Measurements from ENCODE around the gene LEFTY2. TPM values are rescaled to one million over a fixed set of nuclear protein-coding genes. Genes with fewer than 3 reads are reported as not detected.
A peak's percentile ranks its signal among the peaks of the same experiment; 100 is the strongest.
"Not testable (repeated sequence)": the region's sequence is repeated elsewhere in the genome, so short reads cannot be mapped to it uniquely, and the experiment has no call there.

Gene LEFTY2
- total RNA-seq, 1 experiment from 2014 or later = not detected

DNA sequence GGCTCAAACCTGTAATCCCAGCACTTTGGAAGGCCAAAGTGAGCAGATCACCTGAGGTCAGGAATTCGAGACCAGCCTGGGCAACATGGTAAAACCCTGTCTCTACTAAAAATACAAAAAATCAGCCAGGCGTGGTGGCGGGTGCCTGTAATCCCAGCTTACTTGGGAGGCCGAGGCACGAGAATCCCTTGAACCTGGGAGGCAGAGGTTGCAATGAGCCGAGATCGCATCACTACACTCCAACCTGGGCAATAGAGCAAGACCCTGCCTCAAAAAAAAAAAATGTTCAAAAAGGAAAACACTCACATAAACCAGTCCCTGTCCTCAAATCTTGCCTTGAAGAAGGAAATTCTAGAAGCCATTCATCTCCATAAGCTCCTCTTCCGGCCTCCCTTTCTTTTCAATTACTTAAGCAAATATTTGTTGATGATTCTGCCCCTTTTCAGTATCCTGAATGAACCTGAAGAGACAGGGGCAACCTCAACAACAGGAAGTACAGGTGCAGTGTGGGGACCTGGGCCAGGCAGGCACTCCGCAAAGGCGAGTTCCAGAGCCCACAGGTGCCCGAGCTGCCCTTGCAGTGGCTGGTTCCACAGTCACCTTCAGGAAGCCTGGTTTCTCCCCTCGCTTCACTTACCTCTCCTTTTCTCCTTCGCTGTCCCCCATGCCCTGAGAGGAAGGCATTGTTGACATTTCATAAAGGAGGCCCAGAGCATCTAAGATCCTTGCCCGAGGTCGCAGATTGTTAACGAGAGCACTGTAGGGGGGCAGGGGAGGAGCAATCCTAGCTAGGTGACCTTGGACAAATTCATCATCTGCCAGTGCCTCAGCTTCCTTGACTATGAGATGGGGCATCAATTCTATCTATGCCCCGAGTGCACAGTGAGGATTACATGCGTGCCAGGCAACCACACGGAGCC lies 43.2 kb downstream of the LEFTY2 start:
- Histone ChIP-seq H3K36me3 (no peaks in the 10 kb centered on the region), H3K9me3 (no peaks in the 10 kb centered on the region)
- DNase-seq = no peak

DNA sequence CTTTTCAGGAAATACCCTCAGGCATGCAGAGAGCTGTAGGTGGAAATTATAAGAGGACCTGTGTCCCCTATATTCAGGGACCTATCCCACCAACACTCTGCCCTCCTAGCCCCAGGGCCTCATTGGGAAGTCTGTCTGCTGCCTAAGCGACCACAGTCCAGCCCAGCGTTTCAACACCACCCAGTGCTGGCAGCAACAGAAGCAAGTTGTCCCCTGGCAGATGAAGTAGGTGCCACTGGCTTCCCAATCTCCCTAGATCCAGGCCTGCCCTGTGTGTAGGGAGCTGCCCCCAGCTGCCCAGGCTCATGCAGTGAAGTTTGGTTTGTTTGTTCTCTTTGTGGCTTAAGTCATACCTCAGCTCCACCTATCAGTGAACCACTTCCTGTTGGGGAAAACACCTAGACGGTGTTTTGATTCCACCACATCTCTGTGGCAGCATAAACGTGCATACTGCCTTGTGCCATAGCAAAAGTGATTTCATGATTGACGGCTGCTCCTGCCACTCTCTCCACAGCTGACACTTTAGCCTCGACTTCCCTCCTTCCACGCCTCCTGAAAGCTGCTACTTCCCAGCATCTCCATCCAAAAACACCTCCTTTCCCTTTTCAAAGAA lies 44.0 kb downstream of the LEFTY2 start:
- H3K36me3 ChIP-seq = no peaks in the 10 kb centered on the region
- H3K27me3 ChIP-seq = no peaks in the 10 kb centered on the region
- H3K4me3 ChIP-seq = no peak overlapping the region
- H3K9me3 ChIP-seq = no peaks in the 10 kb centered on the region
- no peak for DNase-seq

More for the DNA sequence above, 43.2 kb downstream of the LEFTY2 start:
- Histone ChIP-seq H3K4me3 (no peak overlapping the region), H3K27me3 (no peaks in the 10 kb centered on the region)

DNA sequence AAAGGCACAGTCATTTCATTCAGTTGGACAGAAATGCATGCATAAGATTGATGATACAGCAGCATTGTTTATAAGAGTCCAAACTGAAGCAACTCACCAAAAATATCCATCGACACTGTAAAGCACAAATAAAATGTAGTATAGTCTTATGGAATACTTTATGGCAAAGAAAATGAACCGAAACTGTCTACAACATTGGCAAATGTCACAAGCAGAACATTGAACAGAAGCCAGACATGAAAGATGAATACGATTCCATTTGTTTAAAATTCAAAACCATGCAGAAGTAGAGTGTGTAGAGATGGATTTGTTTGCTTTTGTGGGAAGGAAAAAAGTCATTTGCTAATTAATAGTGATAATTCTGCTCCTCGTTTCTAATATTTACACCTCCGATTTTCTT lies 44.5 kb downstream of the LEFTY2 start:
- no peaks in the 10 kb centered on the region for H3K36me3 ChIP-seq
- no peak overlapping the region for H3K4me3 ChIP-seq
- no peaks in the 10 kb centered on the region for H3K27me3 ChIP-seq
- no peak for DNase-seq
- no peaks in the 10 kb centered on the region for H3K9me3 ChIP-seq

DNA sequence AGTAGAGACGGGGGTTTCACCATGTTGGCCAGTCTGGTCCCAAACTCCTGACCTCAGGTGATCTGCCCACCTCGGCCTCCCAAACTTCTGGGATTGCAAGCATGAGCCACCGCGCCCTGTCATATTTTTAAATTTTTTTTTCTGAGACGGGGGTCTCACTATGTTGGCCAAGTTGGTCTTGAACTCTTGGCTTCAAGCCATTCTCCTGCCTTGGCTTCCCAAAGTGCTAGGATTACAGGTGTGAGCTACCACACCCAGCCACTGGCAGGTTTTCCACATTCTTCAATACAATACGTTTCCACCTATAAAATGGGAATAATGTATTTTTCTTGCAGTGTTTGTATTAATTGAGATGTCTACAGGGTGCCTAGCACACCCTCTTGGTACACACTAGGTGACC lies 48.7 kb downstream of the LEFTY2 start:
- Histone ChIP-seq H3K27me3 (no peaks in the 10 kb centered on the region), H3K36me3 (no peaks in the 10 kb centered on the region), H3K4me3 (no peak overlapping the region), H3K9me3 (no peaks in the 10 kb centered on the region)
- no peak for DNase-seq

DNA sequence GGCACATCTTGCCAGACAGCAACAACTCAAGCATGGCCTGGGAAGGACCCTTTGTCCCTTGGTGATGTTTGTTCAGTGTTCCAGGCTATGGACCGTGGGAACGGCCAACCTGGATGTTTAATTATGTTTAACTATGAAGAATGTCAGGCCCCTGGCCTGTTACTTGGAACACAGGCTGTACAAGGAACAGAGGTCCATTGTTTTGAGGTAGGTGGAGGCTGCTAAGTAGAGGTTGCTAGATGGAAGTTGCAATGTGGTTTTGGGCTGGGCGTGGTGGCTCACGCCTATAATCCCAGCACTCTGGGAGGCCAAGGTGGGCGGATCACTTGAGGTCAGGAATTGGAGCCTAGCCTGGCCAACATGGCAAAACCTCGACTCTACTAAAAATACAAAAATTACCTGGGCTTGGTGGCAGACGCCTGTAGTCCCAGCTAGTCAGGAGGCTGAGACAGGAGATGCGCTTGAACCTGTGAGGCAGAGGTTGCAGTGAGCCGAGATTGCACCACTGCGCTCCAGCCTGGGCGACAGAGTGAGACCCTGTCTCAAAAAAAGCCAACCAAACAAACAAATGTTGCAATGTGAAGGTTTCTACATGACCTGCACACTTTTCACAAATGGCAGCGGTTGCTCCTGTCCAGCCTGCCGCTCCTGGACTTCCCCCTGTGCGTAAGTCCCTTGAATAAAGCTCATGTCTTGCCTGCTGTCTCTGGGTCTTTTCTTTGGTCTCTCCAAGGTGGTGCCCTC lies 49.6 kb downstream of the LEFTY2 start:
- peak; percentile 38 for DNase-seq
- no peaks in the 10 kb centered on the region for H3K9me3 ChIP-seq
- no peaks in the 10 kb centered on the region for H3K27me3 ChIP-seq

DNA sequence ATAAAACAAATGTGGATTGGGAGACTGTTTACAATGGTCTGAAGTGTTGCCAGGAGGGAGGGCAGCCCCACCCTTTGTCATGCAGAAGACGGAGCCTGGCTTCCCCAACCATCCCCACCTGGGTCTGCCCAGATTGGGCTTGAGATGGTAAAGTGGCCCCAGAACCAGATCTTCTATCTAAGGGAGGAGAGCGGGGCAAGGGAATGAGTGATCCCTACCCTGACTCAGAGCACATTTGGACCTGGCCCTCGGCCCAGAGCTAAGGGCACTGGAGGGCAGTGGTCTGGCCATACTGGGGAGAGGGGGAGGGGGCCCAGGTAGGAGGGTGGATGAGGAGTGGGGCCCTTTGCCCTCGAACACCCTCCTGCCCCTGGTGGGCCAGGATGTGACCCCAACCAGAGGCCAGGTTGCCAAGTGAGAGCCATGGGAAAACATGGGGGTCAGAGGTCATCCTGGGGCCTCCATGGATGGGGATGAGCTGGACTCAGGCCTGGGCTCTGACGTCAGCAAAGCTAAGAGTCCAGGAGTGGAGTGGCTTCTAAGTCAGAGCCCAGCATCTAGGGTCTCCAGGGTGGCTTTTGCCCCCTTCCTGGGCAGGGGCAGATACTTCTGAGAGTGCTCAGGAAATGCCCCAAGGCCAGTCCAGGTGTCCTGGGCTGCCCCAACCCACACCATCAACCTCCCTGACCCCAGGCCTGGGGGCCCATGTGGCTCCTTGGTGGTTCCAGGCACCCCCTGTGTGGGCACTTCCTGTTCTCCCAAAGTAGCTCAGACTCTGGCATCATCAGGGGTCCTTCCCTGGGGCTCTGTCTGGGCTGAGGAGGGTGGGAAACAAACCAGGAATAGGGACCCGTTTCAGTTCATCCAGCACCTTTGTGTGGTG lies 50.4 kb downstream of the LEFTY2 start:
- DNase-seq = peak; percentile 75
- Histone ChIP-seq H3K36me3 (no peaks in the 10 kb centered on the region), H3K27me3 (no peaks in the 10 kb centered on the region), H3K4me3 (no peak overlapping the region), H3K9me3 (no peaks in the 10 kb centered on the region)

More for the DNA sequence above, 49.6 kb downstream of the LEFTY2 start:
- no peaks in the 10 kb centered on the region for H3K36me3 ChIP-seq
- no peak overlapping the region for H3K4me3 ChIP-seq

DNA sequence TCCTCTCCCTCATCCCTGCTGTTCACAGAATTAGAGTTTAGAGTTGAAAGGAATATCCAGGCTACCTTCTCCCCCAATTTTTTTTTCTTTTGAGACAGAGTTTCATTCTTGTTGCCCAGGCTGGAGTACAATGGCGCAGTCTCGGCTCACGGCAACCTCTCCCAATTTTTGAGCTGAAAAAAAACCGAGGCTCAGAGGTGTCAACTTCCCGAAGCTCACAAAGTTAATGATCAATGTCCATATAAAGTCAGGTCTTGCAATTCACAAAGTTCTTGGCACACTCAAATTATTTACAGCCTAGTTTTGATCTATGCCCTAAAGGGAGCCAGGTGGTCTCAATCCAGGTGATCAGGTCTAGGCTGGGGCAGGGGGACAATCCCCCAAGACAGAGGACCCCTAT lies 51.3 kb downstream of the LEFTY2 start:
- H3K4me3 ChIP-seq = no peak overlapping the region
- no peaks in the 10 kb centered on the region for H3K36me3 ChIP-seq

DNA sequence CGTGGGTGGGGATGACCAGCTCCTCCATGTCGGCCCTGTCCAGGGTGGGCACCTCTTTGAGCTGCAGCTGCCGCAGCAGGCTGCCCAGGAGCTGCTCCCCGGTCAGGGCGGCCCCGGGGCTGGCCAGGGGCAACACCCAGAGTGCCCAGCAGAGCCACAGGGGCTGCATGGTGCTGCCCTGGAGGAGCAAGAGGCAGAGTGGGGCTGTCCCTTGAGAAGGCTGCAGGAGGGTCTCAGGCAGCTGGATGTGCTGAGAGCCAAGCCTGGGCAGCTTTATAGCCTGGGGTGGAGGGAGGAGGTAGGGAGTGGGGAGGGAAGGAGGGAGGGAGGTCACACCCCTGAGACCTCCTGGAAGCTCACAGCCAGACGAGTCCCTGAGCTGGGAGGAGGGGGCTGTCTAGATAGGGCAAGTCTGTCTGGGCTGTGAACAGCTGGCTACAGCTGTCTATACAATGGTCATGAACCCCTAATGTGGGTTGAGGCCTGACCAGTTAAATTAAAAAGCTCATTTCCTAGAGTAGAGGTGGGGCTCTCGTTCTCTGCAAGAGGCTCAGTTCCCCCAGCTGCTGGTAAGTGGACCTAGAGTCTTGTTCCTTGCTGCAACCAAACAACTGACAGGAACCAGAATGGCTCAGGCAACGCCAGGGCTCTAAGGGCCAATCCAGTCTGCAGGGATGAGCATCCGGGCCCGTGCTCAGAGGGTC lies 52.0 kb downstream of the LEFTY2 start, which contains the start of gene LEFTY1:
Gene LEFTY1 (minus strand): TSS at position 249 of the 704 bp plus-strand sequence. CDS start 80 bp downstream, at position 169.
- H3K27me3 ChIP-seq = no peaks in the 10 kb centered on the region
- DNase-seq = no peak
- H3K4me3 ChIP-seq = no peak within 1 kb of the TSS
- H3K9me3 ChIP-seq = no peaks in the 10 kb centered on the region
- no peaks in the 10 kb centered on the region for H3K36me3 ChIP-seq

More for the DNA sequence above, 51.3 kb downstream of the LEFTY2 start:
- no peaks in the 10 kb centered on the region for H3K27me3 ChIP-seq
- no peaks in the 10 kb centered on the region for H3K9me3 ChIP-seq
- no peak for DNase-seq

DNA sequence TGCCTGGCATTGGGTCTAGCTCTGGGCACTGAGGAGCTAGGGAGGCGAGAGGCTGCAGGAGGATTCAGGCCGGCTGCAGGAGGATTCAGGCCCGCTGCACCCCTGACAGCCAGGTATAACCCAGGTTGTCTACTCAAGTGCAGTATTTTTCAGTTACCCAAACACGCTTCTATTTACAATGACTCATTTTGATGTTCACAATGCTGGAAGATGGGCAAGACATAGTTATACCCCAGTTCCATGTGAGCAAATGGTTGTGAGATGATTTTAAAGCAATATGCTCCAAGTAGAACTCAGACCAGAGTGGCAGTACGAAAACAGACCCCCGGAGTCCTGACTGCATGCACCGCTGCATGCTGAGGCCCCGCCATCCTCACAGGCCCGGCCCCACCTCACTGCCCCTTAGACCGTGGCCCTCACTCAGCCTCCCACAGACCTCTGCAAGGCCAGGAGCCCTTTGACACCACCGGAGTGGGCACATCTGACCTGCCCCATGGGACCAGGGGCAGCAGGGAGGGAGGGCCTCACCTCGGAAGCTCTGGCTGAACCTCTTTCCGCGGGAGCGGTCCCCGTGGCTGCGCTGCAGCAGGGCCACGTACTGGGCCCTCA lies 52.6 kb downstream of the LEFTY2 start:
- Histone ChIP-seq H3K9me3 (no peaks in the 10 kb centered on the region), H3K36me3 (no peaks in the 10 kb centered on the region), H3K4me3 (no peak overlapping the region), H3K27me3 (no peaks in the 10 kb centered on the region)
- DNase-seq = no peak

DNA sequence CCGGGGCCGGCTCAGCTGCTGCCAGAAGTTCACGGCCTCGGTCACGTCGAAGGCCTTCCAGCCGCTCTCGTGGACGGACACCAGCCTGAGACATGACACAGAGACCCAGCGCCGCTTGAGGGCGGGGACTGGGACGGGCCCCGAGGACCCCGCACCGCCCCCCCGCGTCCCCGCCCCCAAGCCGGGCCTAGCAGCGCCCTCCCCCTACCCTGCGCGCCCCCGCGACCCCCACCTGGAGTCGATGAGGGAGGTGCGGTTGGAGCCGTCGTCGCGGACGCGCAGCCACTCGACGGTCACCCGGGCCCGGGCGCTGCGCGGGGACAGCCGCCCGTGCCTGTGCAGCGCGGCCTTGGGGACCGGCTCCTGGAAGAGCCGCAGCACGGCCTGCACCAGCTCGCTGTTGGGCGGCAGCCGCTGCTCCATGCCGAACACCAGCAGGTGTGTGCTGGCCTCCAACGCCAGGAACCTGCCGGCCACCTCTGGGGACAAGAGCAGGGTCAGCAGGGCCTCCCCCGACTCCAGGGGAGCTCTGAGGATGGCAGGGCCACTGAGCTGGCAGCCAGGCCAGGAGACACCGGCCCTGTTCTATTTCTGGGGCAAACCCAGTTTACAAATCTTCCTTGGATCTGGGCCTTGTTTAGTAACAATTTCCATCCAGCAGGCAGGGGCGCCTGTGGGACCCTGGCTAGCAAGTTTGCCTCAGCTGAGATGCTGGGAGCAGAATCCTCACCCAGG lies 53.3 kb downstream of the LEFTY2 start:
- not testable (repeated sequence) for H3K27me3 ChIP-seq, H3K4me3 ChIP-seq, H3K9me3 ChIP-seq, DNase-seq, H3K36me3 ChIP-seq

DNA sequence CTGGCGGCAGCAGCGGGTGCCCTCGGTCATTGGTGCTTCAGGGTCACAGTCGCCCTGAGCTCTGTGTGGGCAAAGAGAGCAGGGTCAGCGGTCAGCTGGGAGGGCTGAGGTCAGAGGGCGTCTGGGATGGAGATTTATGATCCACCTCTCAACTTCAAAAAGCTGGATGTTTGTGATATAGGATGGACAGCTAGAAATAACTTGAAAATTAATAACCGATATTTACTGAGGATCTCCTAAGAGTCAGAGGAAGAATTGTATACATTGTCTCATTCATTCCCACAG lies 54.0 kb downstream of the LEFTY2 start:
- Histone ChIP-seq H3K4me3 (no peak overlapping the region), H3K27me3 (no peaks in the 10 kb centered on the region), H3K9me3 (no peaks in the 10 kb centered on the region), H3K36me3 (no peaks in the 10 kb centered on the region)
- no peak for DNase-seq

Other genes starting within 250 kb of the LEFTY2 start
- gene SRP9, start 163.4 kb downstream of the LEFTY2 start, total RNA-seq (2014; rRNA removed; shearing (Covaris generic); ENCODE audit: low replicate concordance) = 509 and 971 TPM in 2 replicates
- 80.7 and 111 TPM in 2 replicates for gene EPHX1, start 131.1 kb downstream of the LEFTY2 start, total RNA-seq (2014; rRNA removed; shearing (Covaris generic); ENCODE audit: low replicate concordance)
- gene TMEM63A, start 58.8 kb downstream of the LEFTY2 start, total RNA-seq (2014; rRNA removed; shearing (Covaris generic); ENCODE audit: low replicate concordance) = 1.3 and 5.5 TPM in 2 replicates
- not detected in 2 replicates for gene LEFTY1, start 52.1 kb downstream of the LEFTY2 start, total RNA-seq (2014; rRNA removed; shearing (Covaris generic); ENCODE audit: low replicate concordance)
- gene PYCR2, start 17.0 kb downstream of the LEFTY2 start, total RNA-seq (2014; rRNA removed; shearing (Covaris generic); ENCODE audit: low replicate concordance) = 74.2 and 113 TPM in 2 replicates
- gene SDE2, start 58.1 kb upstream of the LEFTY2 start, total RNA-seq (2014; rRNA removed; shearing (Covaris generic); ENCODE audit: low replicate concordance) = 16.3 and 19.4 TPM in 2 replicates
- 121 and 188 TPM in 2 replicates for gene H3-3A, start 121.5 kb upstream of the LEFTY2 start, total RNA-seq (2014; rRNA removed; shearing (Covaris generic); ENCODE audit: low replicate concordance)
- gene ACBD3, start 245.5 kb upstream of the LEFTY2 start, total RNA-seq (2014; rRNA removed; shearing (Covaris generic); ENCODE audit: low replicate concordance) = 27.3 and 46.5 TPM in 2 replicates

Data from MG63 (cell line).